Activated T-helper 1 cell treated with anti-CD3 and anti-CD28 coated beads, Interleukin-2, amount 50 U/mL, for 16 hours (primary cell): ENCODE measurements around the gene PBOV1.

Experiments used
- DNase-seq, 2 donors: peaks; one replicate each; pipeline ENCODE4 v3.0.0-alpha.2; 2020; ENCODE audit warnings: low read depth in 1 of 2, low spot score in 1 of 2

Gene PBOV1

DNA sequence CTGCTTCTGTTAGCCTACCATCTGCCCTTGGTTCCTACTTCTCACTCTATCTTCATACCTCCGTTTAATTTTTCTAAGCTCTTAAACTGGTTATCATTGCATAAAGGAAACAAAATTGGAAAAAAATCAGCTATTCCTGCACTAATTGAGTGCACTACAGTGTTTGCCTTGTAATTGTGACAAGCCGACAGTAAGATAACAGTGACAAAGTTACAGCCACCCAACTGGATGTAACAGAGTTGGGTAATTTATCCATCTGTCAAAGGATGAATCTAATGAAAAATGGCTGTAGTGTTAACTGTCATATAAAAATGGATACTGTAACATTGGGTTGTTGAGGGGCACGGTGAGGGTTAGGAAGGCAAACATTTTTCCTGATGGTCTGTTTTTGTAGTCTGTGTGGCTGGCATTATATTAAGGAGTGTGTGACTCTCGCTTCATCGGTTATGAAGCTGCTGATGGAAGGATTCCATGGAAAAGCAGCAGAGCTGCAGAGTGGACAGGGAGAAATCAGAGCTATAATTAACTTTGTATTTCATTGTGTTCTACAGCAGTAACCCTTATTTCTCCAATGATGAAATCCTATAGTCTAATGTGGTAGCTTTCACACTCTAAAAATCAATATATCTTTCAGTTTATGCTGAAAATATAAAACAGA is 12.7 kb downstream of the PBOV1 start:
- DNase-seq = no peak

DNA sequence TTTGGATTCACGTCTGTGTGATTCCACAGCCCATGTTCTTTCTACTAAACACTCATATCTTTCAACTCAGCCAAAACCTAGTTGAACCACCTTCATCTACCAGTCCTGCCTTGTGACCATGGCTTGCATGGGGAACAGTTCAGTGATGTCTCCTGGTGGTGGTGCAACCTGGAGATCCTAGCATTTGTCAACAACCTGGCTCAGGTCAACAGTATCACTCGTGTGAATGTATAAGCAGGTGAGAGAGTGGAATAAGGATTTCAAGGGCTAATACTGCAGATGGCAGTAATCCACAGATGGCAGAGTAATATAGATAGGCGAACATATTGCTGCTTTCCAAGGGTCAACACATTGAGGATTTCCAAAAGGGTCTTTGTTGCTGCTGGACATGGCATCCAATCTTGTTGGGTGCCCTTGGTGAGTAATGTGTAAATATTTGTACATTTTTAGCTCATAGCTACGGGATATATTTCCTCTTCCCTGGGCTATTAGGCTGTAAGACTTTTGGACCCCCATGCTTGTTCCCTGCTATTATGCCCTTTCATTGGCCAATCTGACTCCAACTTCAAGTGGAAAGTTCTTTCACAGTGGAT is 13.4 kb downstream of the PBOV1 start:
- DNase-seq = no peak

DNA sequence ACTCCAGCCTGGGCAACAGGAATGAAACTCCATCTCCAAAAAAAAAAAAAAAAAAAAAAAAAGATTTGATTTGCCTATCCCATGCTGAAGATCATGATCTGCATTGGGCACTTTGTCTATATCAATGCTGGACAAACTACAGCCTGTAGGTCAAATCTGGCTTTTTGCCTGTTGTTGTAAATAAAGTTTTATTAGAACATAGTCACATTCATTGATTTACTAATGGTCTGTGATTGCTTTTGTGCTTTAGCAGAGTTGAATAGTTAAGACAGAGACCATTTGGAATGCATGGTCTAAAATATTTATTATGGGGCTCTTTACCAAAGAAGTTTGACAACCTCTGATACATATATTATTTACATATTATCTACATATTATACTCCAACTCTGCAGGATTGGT is 14.0 kb downstream of the PBOV1 start:
- no peak for DNase-seq

- no peak for DNase-seq
Observed at GRCh38 chr6:138203315-138203714, 15.0 kb downstream of the PBOV1 start.

GRCh38 chr6:138201836-138202235 is 16.5 kb downstream of the PBOV1 start:
- no peak for DNase-seq

- DNase-seq = no peak
Observed at GRCh38 chr6:138198430-138199091, 19.7 kb downstream of the PBOV1 start.

DNA sequence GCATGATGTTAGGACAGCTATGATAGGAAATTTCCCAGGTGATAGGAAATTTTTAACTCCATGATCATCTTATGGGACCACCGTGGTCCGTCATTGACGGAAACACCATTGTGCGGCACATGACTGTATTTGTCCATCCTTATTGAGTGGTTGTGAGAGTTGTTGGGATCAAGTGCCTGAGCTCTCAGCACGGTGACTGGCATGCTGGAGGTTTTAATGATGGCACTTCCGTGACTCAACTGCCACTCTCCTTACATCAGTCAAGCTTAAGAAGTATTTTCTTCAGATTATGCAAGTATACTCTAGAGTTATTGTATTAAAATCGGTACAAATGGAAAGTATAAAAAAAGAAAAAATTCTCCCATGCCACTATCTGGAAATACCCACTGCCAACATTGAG is 20.7 kb downstream of the PBOV1 start:
- DNase-seq = no peak

GRCh38 chr6:138196122-138196738 is 22.1 kb downstream of the PBOV1 start:
- DNase-seq = no peak

- no peak for DNase-seq
Observed at GRCh38 chr6:138194287-138194686, 24.0 kb downstream of the PBOV1 start.

- DNase-seq = no peak
Observed at GRCh38 chr6:138188278-138188941, 29.9 kb downstream of the PBOV1 start.

GRCh38 chr6:138187156-138187555 is 31.1 kb downstream of the PBOV1 start:
- DNase-seq = no peak

GRCh38 chr6:138184230-138184629 is 34.1 kb downstream of the PBOV1 start:
- DNase-seq = no peak

GRCh38 chr6:138183790-138184134 is 34.5 kb downstream of the PBOV1 start:
- DNase-seq = no peak

- no peak for DNase-seq
Observed at GRCh38 chr6:138182939-138183789, 35.1 kb downstream of the PBOV1 start.

DNA sequence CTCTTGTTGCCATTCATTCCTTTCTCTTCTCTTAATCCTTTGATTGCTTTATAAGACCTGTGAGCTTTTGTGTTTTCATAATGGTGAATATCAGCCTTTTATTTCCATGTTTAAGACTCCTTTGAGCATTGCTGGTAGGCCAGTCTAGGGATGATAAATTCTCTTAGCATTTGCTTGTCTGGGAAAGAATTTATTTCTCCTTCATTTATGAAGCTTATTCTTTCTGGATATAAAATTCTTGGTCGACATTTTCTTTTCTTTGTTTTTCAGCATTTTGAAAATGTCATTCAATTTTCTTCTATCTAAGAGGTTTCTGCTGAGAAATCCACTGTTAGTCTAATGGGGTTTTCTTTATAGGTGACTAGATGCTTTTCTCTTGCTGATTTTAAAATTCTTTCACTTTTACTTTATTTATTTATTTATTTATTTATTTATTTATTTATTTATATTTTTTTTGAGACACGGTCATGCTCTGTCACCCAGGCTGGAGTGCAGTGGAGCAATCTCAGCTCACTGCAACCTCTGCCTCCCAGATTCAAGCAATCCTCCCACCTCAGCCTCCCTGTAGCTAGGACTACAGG is 41.5 kb downstream of the PBOV1 start:
- no peak for DNase-seq

DNA sequence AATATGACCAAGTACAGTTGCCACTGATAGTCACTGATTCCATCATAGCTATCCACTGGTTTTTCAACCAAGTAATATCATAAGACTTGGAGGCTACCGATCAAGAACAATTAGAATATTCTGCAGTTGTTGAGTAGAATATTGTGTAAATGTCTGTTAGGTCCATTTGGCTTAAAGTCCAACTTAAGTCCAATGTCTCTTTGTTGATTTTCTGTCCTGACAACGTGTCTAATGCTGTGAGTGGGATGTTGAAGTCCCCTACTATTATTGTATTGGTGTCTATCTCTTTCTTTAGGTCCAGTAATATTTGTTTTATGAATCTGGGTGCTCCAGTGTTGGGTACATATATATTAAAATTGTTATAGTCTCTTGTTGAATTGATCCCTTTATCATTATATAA is 42.7 kb downstream of the PBOV1 start:
- no peak for DNase-seq
